HepG2 (cell line): ENCODE measurements around the gene ADGRG6. TPM values are rescaled to one million over a fixed set of nuclear protein-coding genes. Genes with fewer than 3 reads are reported as not detected.

Experiments used
- ARID3A ChIP-seq: IDR thresholded peaks from 2 replicates; pipeline ENCODE4 v1.6.1; 2012; ENCODE audit warnings: low read depth, low read length, improper control_type of control experiment
- CEBPB ChIP-seq: IDR thresholded peaks from 2 replicates; pipeline ENCODE4 v1.6.1; 2011; ENCODE audit warnings: low read depth, low read length, improper control_type of control experiment, borderline replicate concordance
- KIAA2018 ChIP-seq: sonication (generic); formaldehyde crosslinking; IDR thresholded peaks from 2 replicates; pipeline ENCODE4 v1.5.0; 2020; ENCODE audit warnings: mild to moderate bottlenecking, missing genetic modification reagents, borderline replicate concordance
- PAXIP1 ChIP-seq: sonication (generic); formaldehyde crosslinking; conservative IDR thresholded peaks from 2 replicates; pipeline ENCODE4 v1.4.0; 2020; ENCODE audit warnings: mild to moderate bottlenecking, missing genetic modification reagents, moderate library complexity
- PREB ChIP-seq: sonication (generic); formaldehyde crosslinking; IDR thresholded peaks from 2 replicates; pipeline ENCODE4 v1.4.0; 2020; ENCODE audit warnings: missing genetic modification reagents
- SNAPC5 ChIP-seq: sonication (generic); formaldehyde crosslinking; IDR thresholded peaks from 2 replicates; pipeline ENCODE4 v1.8.1; 2023; ENCODE audit warnings: mild to moderate bottlenecking, missing genetic modification reagents, borderline replicate concordance
- TFE3 ChIP-seq: IDR thresholded peaks from 2 replicates; pipeline ENCODE4 v1.6.1; 2016
- ZBTB43 ChIP-seq: sonication (generic); formaldehyde crosslinking; conservative IDR thresholded peaks from 2 replicates; pipeline ENCODE4 v1.4.0; 2020; ENCODE audit warnings: missing genetic modification reagents
- ZSCAN25 ChIP-seq: sonication (generic); formaldehyde crosslinking; IDR thresholded peaks from 2 replicates; pipeline ENCODE4 v1.8.0; 2022; ENCODE audit warnings: mild to moderate bottlenecking, missing genetic modification reagents
- polyA plus RNA-seq, 8 experiments: library from polyadenylated mRNA; depleted of rRNA in 3 of 8; stranded (reverse) in 7 of 8; unstranded in 1 of 8; fragments of >200 nt; fragmentation: Illumina TruSeq in 4 of 8; extraction: Trizol in 4 of 8; gene quantifications; 2 replicates each; pipeline versions ENCODE4 v1.2.1 to v1.2.3, GENCODE V29; 2011 to 2016; ENCODE audit warnings: low read depth in 4 of 8, missing spikeins in 1 of 8, mixed read lengths in 1 of 8; ENCODE audit not compliant: insufficient read depth in 1 of 8
- total RNA-seq, 5 experiments: library from RNA; depleted of rRNA; stranded (reverse); fragments of >200 nt; fragmentation: Illumina TruSeq; extraction: Trizol; gene quantifications; 2 replicates each; pipeline ENCODE4 v1.2.3, GENCODE V29; 2016; ENCODE audit warnings: low read depth in 1 of 5

ADGRG6 gene
- total and polyA plus RNA-seq, 2 of the 13 experiments (the other 11 are each of a cell fraction or from before 2014, with no cell fraction given) = 129 to 249 TPM

GRCh38 chr6:142374965-142375733 is 73.3 kb downstream of the ADGRG6 start (continued):
- peak; percentile 50; the same call in 1 of the 2 replicates for TF ChIP-seq TFE3
- no peak for TF ChIP-seq CEBPB
- peak; percentile 99 for TF ChIP-seq PAXIP1 (CRISPR knock-in tag)
- TF ChIP-seq KIAA2018 (CRISPR knock-in tag) = no peak
- TF ChIP-seq PREB (CRISPR knock-in tag) = no peak
- no peak for TF ChIP-seq SNAPC5
- no peak for TF ChIP-seq ZSCAN25 (CRISPR knock-in tag)
- TF ChIP-seq ARID3A = peak; percentile 99
- TF ChIP-seq ZBTB43 = peak; percentile 90; the same call in 1 of the 2 replicates
